Measurements from ENCODE around the gene PIAS2. TPM values are rescaled to one million over a fixed set of nuclear protein-coding genes. Genes with fewer than 3 reads are reported as not detected.

PIAS2 gene
- total and polyA plus RNA-seq, 3 donors from 2014 or later = 74.6 to 318 (median 96.7) TPM

GRCh38 chr18:46916551-46917107 lies 678 bp downstream of the PIAS2 start:
- H3K27ac ChIP-seq = peak overlapping the region; percentile 53 to 94
- peak; percentile 33 for DNase-seq
- TF ChIP-seq POLR2A (IDR thresholded peaks at IDR 0.05) = no peak
- no peak for TF ChIP-seq CTCF (IDR thresholded peaks at IDR 0.05)
- intact Hi-C loops (cut with DNase I; ENCODE audit: low total_unique reads) = no loop called here
- H3K4me3 ChIP-seq = peak overlapping the region; percentile 74 to 96
- no peaks in the 10 kb centered on the region for H3K9me3 ChIP-seq
- no peaks in the 10 kb centered on the region for H3K27me3 ChIP-seq
- 0% methylated on average over 17 of the region's 21 CpGs for WGBS, 2 donors
- no peaks in the 10 kb centered on the region for H3K4me1 ChIP-seq
- no peaks in the 10 kb centered on the region for H3K36me3 ChIP-seq (ENCODE audit: low read depth, missing control alignments)

GRCh38 chr18:46915800-46916550 lies 1.3 kb downstream of the PIAS2 start:
- no peak for DNase-seq
- Histone ChIP-seq H3K27me3 (no peaks in the 10 kb centered on the region), H3K4me3 (peak overlapping the region; percentile 74 to 96), H3K4me1 (no peaks in the 10 kb centered on the region), H3K9me3 (no peaks in the 10 kb centered on the region), H3K36me3 (ENCODE audit: low read depth, missing control alignments) (no peaks in the 10 kb centered on the region), H3K27ac (peak overlapping the region in 1 of 2 donors; percentile 94)
- no peak for TF ChIP-seq CTCF (IDR thresholded peaks at IDR 0.05)
- TF ChIP-seq POLR2A (IDR thresholded peaks at IDR 0.05) = no peak
- intact Hi-C loops (cut with DNase I; ENCODE audit: low total_unique reads) = no loop called here
- whole genome bisulfite sequencing, 2 donors = 14 to 16% methylated on average over 12 of the region's 12 CpGs

GRCh38 chr18:46910856-46911255 lies 6.5 kb downstream of the PIAS2 start:
- no peak for DNase-seq
- Histone ChIP-seq H3K4me3 (no peak overlapping the region), H3K27me3 (no peaks in the 10 kb centered on the region), H3K27ac (no peak overlapping the region), H3K9me3 (no peaks in the 10 kb centered on the region), H3K4me1 (no peaks in the 10 kb centered on the region), H3K36me3 (ENCODE audit: low read depth, missing control alignments) (no peaks in the 10 kb centered on the region)
- no peak for TF ChIP-seq CTCF (IDR thresholded peaks at IDR 0.05)
- TF ChIP-seq POLR2A (IDR thresholded peaks at IDR 0.05) = no peak
- 92 to 95% methylated on average over 3 of the region's 3 CpGs for WGBS, 2 donors
- intact Hi-C loops (cut with DNase I; ENCODE audit: low total_unique reads) = no loop called here

GRCh38 chr18:46909497-46909896 lies 7.8 kb downstream of the PIAS2 start:
- H3K36me3 ChIP-seq (ENCODE audit: low read depth, missing control alignments) = no peaks in the 10 kb centered on the region
- no peak for TF ChIP-seq POLR2A (IDR thresholded peaks at IDR 0.05)
- no peak for TF ChIP-seq CTCF (IDR thresholded peaks at IDR 0.05)
- H3K27me3 ChIP-seq = no peaks in the 10 kb centered on the region
- intact Hi-C loops (cut with DNase I; ENCODE audit: low total_unique reads) = no loop called here
- DNase-seq = no peak
- no peak overlapping the region for H3K4me3 ChIP-seq
- H3K9me3 ChIP-seq = no peaks in the 10 kb centered on the region
- H3K4me1 ChIP-seq = no peaks in the 10 kb centered on the region
- no peak overlapping the region for H3K27ac ChIP-seq
- WGBS, 2 donors = 91 to 96% methylated on average over 3 of the region's 3 CpGs
